GM12864 (cell line): ENCODE measurements around the gene MYRF.

Source experiments
- DNase-seq: peaks from one replicate; pipeline ENCODE4 v3.0.0-alpha.2; 2011; ENCODE audit warnings: low read depth
- H3K4me3 ChIP-seq: 2 replicates; pipeline ENCODE4 v1.5.1; 2011; ENCODE audit warnings: mild to moderate bottlenecking, low read depth, low read length, control low read depth
- CTCF ChIP-seq: IDR thresholded peaks from 2 replicates; pipeline ENCODE4 v1.5.1; 2011; ENCODE audit warnings: low read depth, mild to moderate bottlenecking, moderate library complexity, low read length, control low read depth, inconsistent platforms; ENCODE audit errors: missing control alignments

The MYRF gene

GRCh38 chr11:61744181-61744580, 8.3 kb upstream of the MYRF start:
- no peak for TF ChIP-seq CTCF
- DNase-seq = no peak
- no peak overlapping the region for H3K4me3 ChIP-seq

- TF ChIP-seq CTCF = no peak
- no peak for DNase-seq
Observed at GRCh38 chr11:61744609-61745156, 7.8 kb upstream of the MYRF start.

GRCh38 chr11:61745781-61746441, 6.5 kb upstream of the MYRF start:
- no peak overlapping the region for H3K4me3 ChIP-seq
- DNase-seq = no peak
- TF ChIP-seq CTCF = no peak

More at GRCh38 chr11:61744609-61745156, 7.8 kb upstream of the MYRF start:
- H3K4me3 ChIP-seq = no peak overlapping the region

GRCh38 chr11:61746442-61747191, 5.8 kb upstream of the MYRF start:
- no peak for DNase-seq
- no peak overlapping the region for H3K4me3 ChIP-seq
- TF ChIP-seq CTCF = no peak

GRCh38 chr11:61747192-61747966, 5.1 kb upstream of the MYRF start:
- H3K4me3 ChIP-seq = no peak overlapping the region
- peak; percentile 94 for TF ChIP-seq CTCF
- no peak for DNase-seq

- DNase-seq = no peak
- TF ChIP-seq CTCF = no peak
- no peak overlapping the region for H3K4me3 ChIP-seq
Observed at GRCh38 chr11:61747967-61748285, 4.5 kb upstream of the MYRF start.
